Activated naive CD4-positive, alpha-beta T cell treated with anti-CD3 and anti-CD28 coated beads for 36 hours (primary cell): ENCODE measurements around the gene SRCIN1. TPM values are rescaled to one million over a fixed set of nuclear protein-coding genes. Genes with fewer than 3 reads are reported as not detected.

Experiments
- CTCF ChIA-PET: fragments of 350-600 bp; sonication (Branson Sonifier 250); formaldehyde crosslinking; loops from one replicate; lab custom pipeline; 2021; ENCODE audit warnings: antibody characterized with exemption; lab: Charles Lee
- DNase-seq: peaks from one replicate; pipeline ENCODE4 v3.0.0-alpha.2; 2020
- H3K27ac Mint-ChIP-seq: one replicate; pipeline ENCODE4 v1.8.0; 2021; ENCODE audit warnings: mild to moderate bottlenecking, mixed read lengths
- H3K27me3 Mint-ChIP-seq: one replicate; pipeline ENCODE4 v1.8.0; 2021; ENCODE audit warnings: low read depth, mixed read lengths
- H3K36me3 Mint-ChIP-seq: one replicate; pipeline ENCODE4 v1.8.0; 2021; ENCODE audit warnings: low read depth, mixed read lengths
- H3K4me1 Mint-ChIP-seq: one replicate; pipeline ENCODE4 v1.8.0; 2021; ENCODE audit warnings: low read depth, mixed read lengths
- H3K4me3 Mint-ChIP-seq: one replicate; pipeline ENCODE4 v1.8.0; 2021; ENCODE audit warnings: mild to moderate bottlenecking, moderate library complexity, mixed read lengths
- H3K9me3 Mint-ChIP-seq: one replicate; pipeline ENCODE4 v1.8.0; 2021; ENCODE audit warnings: mixed read lengths
- intact Hi-C: fragments of 100-400 bp; cut with micrococcal nuclease; formaldehyde crosslinking; loops from one replicate; pipeline ENCODE4 v1.15.1; 2023
- total RNA-seq, 2 experiments: library from RNA; stranded (reverse); gene quantifications; one replicate each; pipeline ENCODE4 v1.2.3, GENCODE V29; 2021

The SRCIN1 gene
- total RNA-seq, 2 experiments from 2014 or later: 0.67 to 0.94 TPM

DNA sequence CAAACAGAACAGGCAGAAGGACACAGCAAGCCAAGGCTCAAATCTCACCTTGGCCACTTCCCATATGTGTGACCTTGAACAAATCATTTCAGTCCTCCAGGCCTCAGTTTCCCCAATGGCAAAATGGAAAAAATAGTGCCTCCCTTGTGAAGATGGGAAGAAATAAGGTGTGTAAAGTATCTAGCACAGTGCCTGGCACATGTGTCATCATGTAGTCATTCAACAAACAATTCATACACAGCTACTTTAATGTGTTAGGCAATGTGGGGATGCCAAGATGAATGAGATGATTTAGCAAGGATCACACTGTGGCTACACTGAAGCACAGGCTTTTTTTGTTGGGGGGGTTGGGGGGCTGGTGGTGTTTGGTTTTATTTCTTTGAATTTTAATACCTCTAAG lies 13.3 kb downstream of the SRCIN1 start:
- Mint-ChIP-seq H3K9me3 (no peaks in the 10 kb centered on the region), H3K27ac (no peak overlapping the region), H3K4me3 (no peak overlapping the region), H3K27me3 (peaks cover 77% of the 10 kb centered on the region), H3K4me1 (peaks cover 17% of the 10 kb centered on the region), H3K36me3 (no peaks in the 10 kb centered on the region)
- intact Hi-C loops: no loop called here
- no peak for DNase-seq
- CTCF ChIA-PET: interaction anchor here (1.2 kb wide), 1 partner anchor 34 kb away, joined by 6 read pairs; no protein-coding TSS in a partner anchor

DNA sequence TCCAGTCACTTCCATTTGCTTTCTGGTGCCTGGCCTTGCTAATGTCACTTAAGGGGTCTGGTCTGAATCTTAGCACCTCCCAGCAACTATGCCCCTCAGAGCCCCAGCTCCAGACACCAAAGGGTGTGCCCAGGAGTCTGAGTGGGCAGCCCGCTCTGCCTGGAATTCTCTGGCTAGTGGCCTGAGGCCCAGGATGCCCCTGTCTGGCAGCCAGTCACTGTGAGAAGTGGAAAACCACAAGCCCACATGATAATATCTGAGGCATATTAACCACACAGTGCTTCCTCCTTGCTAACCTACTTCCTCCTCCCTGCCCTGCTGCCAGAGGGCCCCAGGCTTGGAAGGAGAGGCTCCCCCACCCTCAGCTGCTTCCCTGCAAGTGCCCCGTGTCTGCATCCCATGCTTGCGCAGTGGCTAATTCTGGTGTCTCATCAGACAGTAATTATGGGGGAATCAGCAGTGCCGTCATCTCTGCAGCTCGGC lies 14.0 kb downstream of the SRCIN1 start:
- Mint-ChIP-seq H3K27me3 (peaks cover 74% of the 10 kb centered on the region), H3K9me3 (no peaks in the 10 kb centered on the region), H3K4me3 (no peak overlapping the region), H3K36me3 (no peaks in the 10 kb centered on the region), H3K27ac (no peak overlapping the region), H3K4me1 (peaks cover 17% of the 10 kb centered on the region)
- CTCF ChIA-PET: interaction anchor here (1.2 kb wide), 1 partner anchor 34 kb away, joined by 6 read pairs; no protein-coding TSS in a partner anchor
- peak; percentile 26 for DNase-seq
- intact Hi-C loops: no loop called here

GRCh38 chr17:38590988-38591758 lies 14.6 kb downstream of the SRCIN1 start:
- Mint-ChIP-seq H3K9me3 (no peaks in the 10 kb centered on the region), H3K36me3 (no peaks in the 10 kb centered on the region), H3K27ac (no peak overlapping the region), H3K27me3 (peaks cover 73% of the 10 kb centered on the region), H3K4me3 (no peak overlapping the region), H3K4me1 (peaks cover 17% of the 10 kb centered on the region)
- no peak for DNase-seq
- intact Hi-C loops: no loop called here
- CTCF ChIA-PET: no interaction called here

DNA sequence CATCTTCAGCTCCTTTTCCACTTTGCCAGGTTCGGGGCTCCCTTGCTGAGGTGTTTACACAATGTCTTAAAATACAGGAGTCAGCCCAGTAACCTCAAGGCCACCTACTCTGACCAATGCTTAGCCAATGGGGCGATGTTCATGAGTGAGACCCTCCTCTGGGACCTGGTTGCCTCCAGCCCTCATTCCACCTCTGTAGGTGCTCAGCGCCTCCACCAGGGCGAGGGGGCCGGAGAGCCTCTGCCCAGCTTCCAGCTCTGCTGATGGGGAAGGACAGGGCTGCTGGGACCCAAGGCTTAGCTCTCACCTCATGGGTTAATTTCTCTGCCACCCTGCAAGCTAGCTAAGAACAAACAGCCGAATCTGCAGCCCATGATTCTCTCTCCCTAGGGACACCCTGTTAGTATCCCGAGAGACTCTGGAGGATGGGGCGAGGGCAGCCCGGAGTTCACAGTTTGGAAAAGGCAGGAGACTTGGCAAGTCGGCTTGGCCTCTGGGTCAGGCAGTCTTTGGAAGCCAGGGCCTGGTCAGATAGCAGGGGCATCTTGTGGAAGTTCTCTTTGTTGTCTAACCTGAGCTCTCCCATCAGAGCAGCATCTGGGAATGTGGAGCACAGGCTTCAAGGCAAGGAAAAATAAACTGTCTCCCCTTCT lies 16.2 kb downstream of the SRCIN1 start:
- Mint-ChIP-seq H3K4me3 (no peak overlapping the region), H3K36me3 (no peaks in the 10 kb centered on the region), H3K27ac (no peak overlapping the region), H3K4me1 (peaks cover 19% of the 10 kb centered on the region), H3K9me3 (no peaks in the 10 kb centered on the region), H3K27me3 (peaks cover 70% of the 10 kb centered on the region)
- DNase-seq: no peak
- intact Hi-C loops: loop anchor here (10.0 kb wide), 1 partner anchor 165 kb away; the partner anchor contains the start of gene ARHGAP23
- CTCF ChIA-PET: interaction anchor here (0.6 to 10.1 kb wide), 2 partner anchors 32 to 145 kb away, joined by 6 to 171 read pairs; no protein-coding TSS in a partner anchor

DNA sequence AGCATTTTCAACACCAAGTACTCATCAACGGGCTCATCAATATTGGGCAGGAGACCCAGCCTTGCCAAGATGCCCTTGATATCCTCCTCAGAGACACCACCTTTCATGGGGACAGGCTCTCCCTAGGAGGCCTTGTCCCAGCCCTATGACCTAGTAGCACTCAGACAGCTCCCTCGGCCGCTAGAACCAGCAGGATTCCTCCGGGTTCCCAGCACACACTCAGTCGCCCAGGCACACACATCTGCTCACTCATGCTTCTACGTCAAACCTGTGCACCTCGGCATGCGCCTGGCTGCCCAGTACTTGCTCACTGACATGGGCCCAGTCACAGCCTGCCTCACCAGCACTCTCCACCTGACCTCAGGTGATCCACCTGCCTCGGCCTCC lies 17.0 kb downstream of the SRCIN1 start:
- H3K4me3 Mint-ChIP-seq: no peak overlapping the region
- H3K9me3 Mint-ChIP-seq: no peaks in the 10 kb centered on the region
- H3K27me3 Mint-ChIP-seq: peaks cover 67% of the 10 kb centered on the region
- intact Hi-C loops: loop anchor here (10.0 kb wide), 1 partner anchor 164 kb away; the partner anchor contains the start of gene ARHGAP23
- no peak for DNase-seq
- H3K27ac Mint-ChIP-seq: no peak overlapping the region
- CTCF ChIA-PET: interaction anchor here (0.6 to 10.1 kb wide), 3 partner anchors 31 to 144 kb away, joined by 4 to 171 read pairs (median 6); no protein-coding TSS in a partner anchor
- H3K4me1 Mint-ChIP-seq: peaks cover 21% of the 10 kb centered on the region
- H3K36me3 Mint-ChIP-seq: no peaks in the 10 kb centered on the region

DNA sequence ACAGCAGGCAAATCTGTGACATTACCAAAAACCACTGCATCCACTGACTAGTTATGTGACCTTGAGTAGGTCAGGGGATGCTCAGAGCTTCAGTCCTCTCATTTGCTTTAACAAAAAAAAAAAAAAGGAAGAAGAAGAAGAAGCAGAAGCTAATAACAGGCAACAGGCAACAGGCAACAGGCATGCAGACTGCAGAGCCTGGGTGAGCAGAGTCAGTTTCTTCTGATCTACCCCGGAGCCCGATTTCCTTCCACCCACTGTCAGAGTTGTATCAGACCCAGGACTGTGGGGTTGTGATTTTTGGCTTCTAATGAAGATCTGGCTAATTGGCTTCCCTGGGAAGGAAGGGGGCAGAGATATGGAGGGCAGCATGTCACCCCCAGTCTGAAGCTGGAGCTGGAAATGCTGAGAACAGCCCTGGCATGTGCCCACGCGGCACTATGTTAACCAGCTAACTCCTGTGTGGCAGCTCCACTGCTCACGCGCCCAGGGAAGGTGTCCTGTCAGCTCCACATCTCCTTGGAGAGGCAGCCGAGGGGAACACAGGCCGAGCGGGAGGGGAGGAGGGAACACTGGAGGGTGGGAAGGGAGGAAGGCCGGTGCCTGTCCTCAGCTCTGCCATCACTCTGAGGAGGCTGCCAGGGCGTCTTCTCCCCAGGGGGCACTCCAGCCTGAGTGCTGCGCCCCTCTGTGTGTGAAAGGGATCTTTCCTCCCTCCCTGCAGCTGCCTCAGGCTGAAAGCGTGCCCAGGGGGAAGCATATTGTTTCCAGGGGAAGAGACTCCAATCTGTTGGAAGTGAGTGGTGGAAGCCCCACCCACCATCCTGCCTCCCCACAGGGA lies 17.6 kb downstream of the SRCIN1 start:
- intact Hi-C loops: loop anchor here (10.0 kb wide), 1 partner anchor 163 kb away; the partner anchor contains the start of gene ARHGAP23
- H3K27me3 Mint-ChIP-seq: peaks cover 62% of the 10 kb centered on the region
- H3K27ac Mint-ChIP-seq: no peak overlapping the region
- H3K36me3 Mint-ChIP-seq: no peaks in the 10 kb centered on the region
- no peak overlapping the region for H3K4me3 Mint-ChIP-seq
- peaks cover 21% of the 10 kb centered on the region for H3K4me1 Mint-ChIP-seq
- no peak for DNase-seq
- H3K9me3 Mint-ChIP-seq: no peaks in the 10 kb centered on the region
- CTCF ChIA-PET: interaction anchor here (0.6 to 10.1 kb wide), 5 partner anchors 13 to 997 kb away, joined by 3 to 171 read pairs (median 3); no protein-coding TSS in a partner anchor

- no peak for DNase-seq
Observed at GRCh38 chr17:38587203-38587602, 18.5 kb downstream of the SRCIN1 start.

GRCh38 chr17:38586788-38587187 lies 19.0 kb downstream of the SRCIN1 start:
- CTCF ChIA-PET: interaction anchor here (0.6 to 10.1 kb wide), 6 partner anchors 11 to 76 kb away, joined by 3 to 171 read pairs (median 4); no protein-coding TSS in a partner anchor
- H3K27ac Mint-ChIP-seq: no peak overlapping the region

More at GRCh38 chr17:38587203-38587602, 18.5 kb downstream of the SRCIN1 start:
- H3K27ac Mint-ChIP-seq: no peak overlapping the region
- H3K4me3 Mint-ChIP-seq: no peak overlapping the region
- peaks cover 55% of the 10 kb centered on the region for H3K27me3 Mint-ChIP-seq
- CTCF ChIA-PET: interaction anchor here (0.6 to 10.1 kb wide), 6 partner anchors 12 to 860 kb away, joined by 3 to 171 read pairs (median 4); no protein-coding TSS in a partner anchor
- no peaks in the 10 kb centered on the region for H3K9me3 Mint-ChIP-seq
- peaks cover 17% of the 10 kb centered on the region for H3K4me1 Mint-ChIP-seq
- no peaks in the 10 kb centered on the region for H3K36me3 Mint-ChIP-seq
- intact Hi-C loops: loop anchor here (10.0 kb wide), 1 partner anchor 162 kb away; the partner anchor contains the start of gene ARHGAP23

GRCh38 chr17:38585918-38586529 lies 19.7 kb downstream of the SRCIN1 start:
- H3K27ac Mint-ChIP-seq: no peak overlapping the region
- peaks cover 50% of the 10 kb centered on the region for H3K27me3 Mint-ChIP-seq
- no peak for DNase-seq
- intact Hi-C loops: loop anchor here (10.0 kb wide), 1 partner anchor 161 kb away; the partner anchor contains the start of gene ARHGAP23
- H3K9me3 Mint-ChIP-seq: no peaks in the 10 kb centered on the region
- CTCF ChIA-PET: interaction anchor here (0.7 to 10.1 kb wide), 4 partner anchors 11 to 235 kb away, joined by 3 to 171 read pairs (median 4); partner anchors contain the start of gene SOCS7
- H3K4me1 Mint-ChIP-seq: peaks cover 5% of the 10 kb centered on the region
- no peak overlapping the region for H3K4me3 Mint-ChIP-seq
- H3K36me3 Mint-ChIP-seq: no peaks in the 10 kb centered on the region

More at GRCh38 chr17:38586788-38587187, 19.0 kb downstream of the SRCIN1 start:
- Mint-ChIP-seq H3K4me3 (no peak overlapping the region), H3K9me3 (no peaks in the 10 kb centered on the region), H3K27me3 (peaks cover 54% of the 10 kb centered on the region), H3K36me3 (no peaks in the 10 kb centered on the region), H3K4me1 (peaks cover 12% of the 10 kb centered on the region)
- intact Hi-C loops: loop anchor here (10.0 kb wide), 1 partner anchor 162 kb away; the partner anchor contains the start of gene ARHGAP23
- DNase-seq: no peak

- Mint-ChIP-seq H3K36me3 (no peaks in the 10 kb centered on the region), H3K4me1 (peaks cover 4% of the 10 kb centered on the region), H3K27me3 (peaks cover 50% of the 10 kb centered on the region), H3K9me3 (no peaks in the 10 kb centered on the region), H3K4me3 (no peak overlapping the region), H3K27ac (no peak overlapping the region)
- DNase-seq: no peak
- CTCF ChIA-PET: interaction anchor here (0.7 to 10.1 kb wide), 8 partner anchors 10 to 234 kb away, joined by 3 to 171 read pairs (median 4); partner anchors contain the start of gene SOCS7
- intact Hi-C loops: loop anchor here (10.0 kb wide), 1 partner anchor 160 kb away; the partner anchor contains the start of gene ARHGAP23
Observed at GRCh38 chr17:38585056-38585917, 20.5 kb downstream of the SRCIN1 start.
